Stomach (tissue), 4 donors: ENCODE measurements around the gene BBIP1.

ENCODE experiments used
- POLR2AphosphoS5 ChIP-seq, 3 donors: sonication (generic); formaldehyde crosslinking; IDR thresholded peaks; one replicate each; pipeline ENCODE4 v1.6.1; 2016; ENCODE audit warnings: antibody characterized with exemption in 3 of 3
- TF ChIP-seq, protein P1 (sequence below), 7 experiments: fragments of 450-650 bp in 4 of 7; fragments of 200-600 bp in 3 of 7; sonication (generic) in 3 of 7; IDR thresholded peaks; one replicate each; pipeline ENCODE4 v1.5.1; 2016 to 2019; ENCODE audit warnings: antibody characterized with exemption in 7 of 7, control low read depth in 2 of 7, mild to moderate bottlenecking in 1 of 7

DNA sequence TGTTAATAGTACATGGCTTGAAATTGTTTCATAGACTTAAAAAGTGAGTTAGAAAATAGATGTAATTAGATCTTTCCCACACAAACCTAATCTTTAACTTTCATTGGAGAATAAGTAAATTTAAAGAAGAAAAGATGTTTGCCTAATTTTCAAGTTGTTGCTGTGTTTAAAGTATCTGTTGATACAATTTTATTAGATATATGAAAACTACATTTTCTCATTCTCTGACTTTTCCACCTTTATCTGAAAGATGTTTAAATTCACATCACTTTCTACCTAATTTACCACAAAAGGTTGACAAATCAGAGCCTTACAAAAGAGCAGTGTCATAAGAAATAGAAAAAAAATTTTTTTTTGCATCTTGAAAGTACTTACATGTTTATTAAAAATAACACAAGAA lies 46.2 kb upstream of the BBIP1 start:
- TF ChIP-seq, protein P1, sequence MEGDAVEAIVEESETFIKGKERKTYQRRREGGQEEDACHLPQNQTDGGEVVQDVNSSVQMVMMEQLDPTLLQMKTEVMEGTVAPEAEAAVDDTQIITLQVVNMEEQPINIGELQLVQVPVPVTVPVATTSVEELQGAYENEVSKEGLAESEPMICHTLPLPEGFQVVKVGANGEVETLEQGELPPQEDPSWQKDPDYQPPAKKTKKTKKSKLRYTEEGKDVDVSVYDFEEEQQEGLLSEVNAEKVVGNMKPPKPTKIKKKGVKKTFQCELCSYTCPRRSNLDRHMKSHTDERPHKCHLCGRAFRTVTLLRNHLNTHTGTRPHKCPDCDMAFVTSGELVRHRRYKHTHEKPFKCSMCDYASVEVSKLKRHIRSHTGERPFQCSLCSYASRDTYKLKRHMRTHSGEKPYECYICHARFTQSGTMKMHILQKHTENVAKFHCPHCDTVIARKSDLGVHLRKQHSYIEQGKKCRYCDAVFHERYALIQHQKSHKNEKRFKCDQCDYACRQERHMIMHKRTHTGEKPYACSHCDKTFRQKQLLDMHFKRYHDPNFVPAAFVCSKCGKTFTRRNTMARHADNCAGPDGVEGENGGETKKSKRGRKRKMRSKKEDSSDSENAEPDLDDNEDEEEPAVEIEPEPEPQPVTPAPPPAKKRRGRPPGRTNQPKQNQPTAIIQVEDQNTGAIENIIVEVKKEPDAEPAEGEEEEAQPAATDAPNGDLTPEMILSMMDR (IDR thresholded peaks at IDR 0.05), result no peak
- TF ChIP-seq POLR2AphosphoS5 (IDR thresholded peaks at IDR 0.05), result no peak
